NT2/D1 (cell line): ENCODE measurements around the gene ZNF808.

ENCODE experiments used
- SUZ12 ChIP-seq: IDR thresholded peaks from 2 replicates; pipeline ENCODE4 v1.6.1; 2011; ENCODE audit not compliant: insufficient read length, insufficient read depth; ENCODE audit errors: extremely low read depth
- YY1 ChIP-seq: IDR thresholded peaks from 2 replicates; pipeline ENCODE4 v1.6.1; 2011; ENCODE audit not compliant: insufficient read length, insufficient read depth

DNA sequence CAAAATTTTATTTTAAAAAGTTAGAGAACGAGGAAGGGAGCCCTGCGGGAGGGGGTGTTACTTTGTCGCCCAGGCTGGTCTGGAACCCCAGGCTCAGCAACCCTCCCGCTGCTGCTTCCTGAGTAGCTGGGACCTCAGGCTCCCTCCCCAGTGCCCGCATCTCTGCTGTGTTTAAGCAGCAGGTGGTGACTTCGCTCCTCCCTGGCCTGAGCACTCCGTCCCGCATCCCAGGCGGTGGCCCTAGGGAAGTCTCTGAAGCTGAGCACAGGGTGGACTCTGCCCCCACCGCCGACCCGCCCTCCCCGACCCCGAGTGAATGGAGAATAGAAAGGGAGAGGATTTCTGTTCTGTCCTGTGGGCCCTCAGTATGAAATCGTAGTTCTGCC is 73.2 kb downstream of the ZNF808 start:
- no peak for TF ChIP-seq YY1
- no peak for TF ChIP-seq SUZ12
